ENCODE measurements around the gene PPDPF.

DNA sequence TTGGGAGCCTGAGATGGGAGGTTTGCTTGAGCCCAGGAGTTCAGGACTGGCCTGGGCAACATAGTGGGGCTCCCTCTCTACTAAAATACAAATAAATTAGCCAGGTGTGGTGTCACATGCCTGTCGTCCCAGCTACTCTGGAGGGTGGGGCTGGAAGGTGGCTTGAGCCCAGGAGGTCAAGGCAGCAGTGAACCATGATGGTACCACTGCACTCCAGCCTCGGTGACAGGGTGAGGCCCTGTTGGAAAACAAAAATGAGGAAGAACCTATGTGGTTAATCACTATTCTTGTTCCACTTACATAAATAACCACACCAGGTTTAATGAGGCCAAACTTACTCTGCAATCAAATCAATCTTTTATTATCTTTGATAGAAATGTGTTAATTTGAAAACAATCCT, 5.4 kb downstream of the PPDPF start:
- TF ChIP-seq, protein P1, sequence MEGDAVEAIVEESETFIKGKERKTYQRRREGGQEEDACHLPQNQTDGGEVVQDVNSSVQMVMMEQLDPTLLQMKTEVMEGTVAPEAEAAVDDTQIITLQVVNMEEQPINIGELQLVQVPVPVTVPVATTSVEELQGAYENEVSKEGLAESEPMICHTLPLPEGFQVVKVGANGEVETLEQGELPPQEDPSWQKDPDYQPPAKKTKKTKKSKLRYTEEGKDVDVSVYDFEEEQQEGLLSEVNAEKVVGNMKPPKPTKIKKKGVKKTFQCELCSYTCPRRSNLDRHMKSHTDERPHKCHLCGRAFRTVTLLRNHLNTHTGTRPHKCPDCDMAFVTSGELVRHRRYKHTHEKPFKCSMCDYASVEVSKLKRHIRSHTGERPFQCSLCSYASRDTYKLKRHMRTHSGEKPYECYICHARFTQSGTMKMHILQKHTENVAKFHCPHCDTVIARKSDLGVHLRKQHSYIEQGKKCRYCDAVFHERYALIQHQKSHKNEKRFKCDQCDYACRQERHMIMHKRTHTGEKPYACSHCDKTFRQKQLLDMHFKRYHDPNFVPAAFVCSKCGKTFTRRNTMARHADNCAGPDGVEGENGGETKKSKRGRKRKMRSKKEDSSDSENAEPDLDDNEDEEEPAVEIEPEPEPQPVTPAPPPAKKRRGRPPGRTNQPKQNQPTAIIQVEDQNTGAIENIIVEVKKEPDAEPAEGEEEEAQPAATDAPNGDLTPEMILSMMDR (IDR thresholded peaks at IDR 0.05), result no peak
- TF ChIP-seq KDM1A (IDR thresholded peaks at IDR 0.05; ENCODE audit: low read depth) (no peak), CBX2 (IDR thresholded peaks at IDR 0.05; ENCODE audit: borderline replicate concordance, low read depth) (no peak), NFE2L2 (conservative IDR thresholded peaks at IDR 0.05; ENCODE audit: low read length) (no peak), SMC3 (IDR thresholded peaks at IDR 0.05) (no peak), HEYL (CRISPR knock-in tag; IDR thresholded peaks at IDR 0.05) (no peak)
- TF ChIP-seq, protein P2, sequence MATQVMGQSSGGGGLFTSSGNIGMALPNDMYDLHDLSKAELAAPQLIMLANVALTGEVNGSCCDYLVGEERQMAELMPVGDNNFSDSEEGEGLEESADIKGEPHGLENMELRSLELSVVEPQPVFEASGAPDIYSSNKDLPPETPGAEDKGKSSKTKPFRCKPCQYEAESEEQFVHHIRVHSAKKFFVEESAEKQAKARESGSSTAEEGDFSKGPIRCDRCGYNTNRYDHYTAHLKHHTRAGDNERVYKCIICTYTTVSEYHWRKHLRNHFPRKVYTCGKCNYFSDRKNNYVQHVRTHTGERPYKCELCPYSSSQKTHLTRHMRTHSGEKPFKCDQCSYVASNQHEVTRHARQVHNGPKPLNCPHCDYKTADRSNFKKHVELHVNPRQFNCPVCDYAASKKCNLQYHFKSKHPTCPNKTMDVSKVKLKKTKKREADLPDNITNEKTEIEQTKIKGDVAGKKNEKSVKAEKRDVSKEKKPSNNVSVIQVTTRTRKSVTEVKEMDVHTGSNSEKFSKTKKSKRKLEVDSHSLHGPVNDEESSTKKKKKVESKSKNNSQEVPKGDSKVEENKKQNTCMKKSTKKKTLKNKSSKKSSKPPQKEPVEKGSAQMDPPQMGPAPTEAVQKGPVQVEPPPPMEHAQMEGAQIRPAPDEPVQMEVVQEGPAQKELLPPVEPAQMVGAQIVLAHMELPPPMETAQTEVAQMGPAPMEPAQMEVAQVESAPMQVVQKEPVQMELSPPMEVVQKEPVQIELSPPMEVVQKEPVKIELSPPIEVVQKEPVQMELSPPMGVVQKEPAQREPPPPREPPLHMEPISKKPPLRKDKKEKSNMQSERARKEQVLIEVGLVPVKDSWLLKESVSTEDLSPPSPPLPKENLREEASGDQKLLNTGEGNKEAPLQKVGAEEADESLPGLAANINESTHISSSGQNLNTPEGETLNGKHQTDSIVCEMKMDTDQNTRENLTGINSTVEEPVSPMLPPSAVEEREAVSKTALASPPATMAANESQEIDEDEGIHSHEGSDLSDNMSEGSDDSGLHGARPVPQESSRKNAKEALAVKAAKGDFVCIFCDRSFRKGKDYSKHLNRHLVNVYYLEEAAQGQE (IDR thresholded peaks at IDR 0.05), result no peak
- TF ChIP-seq, protein P3, sequence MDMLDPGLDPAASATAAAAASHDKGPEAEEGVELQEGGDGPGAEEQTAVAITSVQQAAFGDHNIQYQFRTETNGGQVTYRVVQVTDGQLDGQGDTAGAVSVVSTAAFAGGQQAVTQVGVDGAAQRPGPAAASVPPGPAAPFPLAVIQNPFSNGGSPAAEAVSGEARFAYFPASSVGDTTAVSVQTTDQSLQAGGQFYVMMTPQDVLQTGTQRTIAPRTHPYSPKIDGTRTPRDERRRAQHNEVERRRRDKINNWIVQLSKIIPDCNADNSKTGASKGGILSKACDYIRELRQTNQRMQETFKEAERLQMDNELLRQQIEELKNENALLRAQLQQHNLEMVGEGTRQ (IDR thresholded peaks at IDR 0.05), result no peak
- TF ChIP-seq, protein P4, sequence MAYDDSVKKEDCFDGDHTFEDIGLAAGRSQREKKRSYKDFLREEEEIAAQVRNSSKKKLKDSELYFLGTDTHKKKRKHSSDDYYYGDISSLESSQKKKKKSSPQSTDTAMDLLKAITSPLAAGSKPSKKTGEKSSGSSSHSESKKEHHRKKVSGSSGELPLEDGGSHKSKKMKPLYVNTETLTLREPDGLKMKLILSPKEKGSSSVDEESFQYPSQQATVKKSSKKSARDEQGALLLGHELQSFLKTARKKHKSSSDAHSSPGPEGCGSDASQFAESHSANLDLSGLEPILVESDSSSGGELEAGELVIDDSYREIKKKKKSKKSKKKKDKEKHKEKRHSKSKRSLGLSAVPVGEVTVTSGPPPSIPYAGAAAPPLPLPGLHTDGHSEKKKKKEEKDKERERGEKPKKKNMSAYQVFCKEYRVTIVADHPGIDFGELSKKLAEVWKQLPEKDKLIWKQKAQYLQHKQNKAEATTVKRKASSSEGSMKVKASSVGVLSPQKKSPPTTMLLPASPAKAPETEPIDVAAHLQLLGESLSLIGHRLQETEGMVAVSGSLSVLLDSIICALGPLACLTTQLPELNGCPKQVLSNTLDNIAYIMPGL (CRISPR knock-in tag; IDR thresholded peaks at IDR 0.05; ENCODE audit: borderline replicate concordance), result no peak

Measured in A549 (cell line).